SK-N-SH (cell line): Measurements from ENCODE around the gene DCDC1.

Source experiments
- EP300 ChIP-seq, 2 experiments: IDR thresholded peaks; 2 replicates each; pipeline versions ENCODE4 v1.4.0 to v1.6.1; 2012; ENCODE audit warnings: borderline replicate concordance in 1 of 2, low read depth in 1 of 2, low read length in 1 of 2
- RFX5 ChIP-seq: IDR thresholded peaks from 2 replicates; pipeline ENCODE4 v1.6.1; 2012; ENCODE audit warnings: mild to moderate bottlenecking, improper control_type of control experiment, low read length

GRCh38 chr11:30960387-30960992 is 409.0 kb downstream of the DCDC1 start:
- no peak for TF ChIP-seq EP300 (IDR thresholded peaks at IDR 0.05; ENCODE audit: borderline replicate concordance in 1 of 2, low read depth in 1 of 2, low read length in 1 of 2)
- no peak for TF ChIP-seq RFX5
